K562 (cell line): ENCODE measurements around the gene SUSD3.

Experiments used
- BACH1 ChIP-seq: fragments of 200-800 bp; sonication (Bioruptor generic); IDR thresholded peaks from 2 replicates; pipeline ENCODE4 v1.6.1; 2016; ENCODE audit warnings: missing genetic modification characterization, missing compliant biosample characterization
- CREB1 ChIP-seq, 2 experiments: sonication (generic) in 1 of 2; formaldehyde crosslinking in 1 of 2; IDR thresholded peaks; 2 replicates each; pipeline versions ENCODE4 v1.6.1 to v1.8.0; 2012 to 2022; ENCODE audit warnings: inconsistent platforms in 1 of 2, mild to moderate bottlenecking in 1 of 2, missing genetic modification reagents in 1 of 2, moderate library complexity in 1 of 2
- CTCF ChIP-seq, 3 experiments: IDR thresholded peaks in 2 of 3; conservative IDR thresholded peaks in 1 of 3; 2 replicates each; pipeline ENCODE4 v1.5.1; 2011 to 2012; ENCODE audit warnings: low read length in 3 of 3, mild to moderate bottlenecking in 3 of 3, control low read depth in 2 of 3, improper control_type of control experiment in 1 of 3, inconsistent platforms in 1 of 3, low read depth in 1 of 3, mixed read lengths in 1 of 3, moderate library complexity in 1 of 3; ENCODE audit not compliant: insufficient read depth in 2 of 3
- DDX20 ChIP-seq: fragments of 450-650 bp; IDR thresholded peaks from 2 replicates; pipeline ENCODE4 v1.6.1; 2016; ENCODE audit warnings: missing genetic modification characterization, low read depth, mild to moderate bottlenecking, missing compliant biosample characterization, moderate library complexity
- E2F5 ChIP-seq: sonication (generic); formaldehyde crosslinking; IDR thresholded peaks from 2 replicates; pipeline ENCODE4 v1.8.0; 2022; ENCODE audit warnings: mild to moderate bottlenecking, missing genetic modification reagents
- HIVEP1 ChIP-seq: fragments of 250-450 bp; sonication (Bioruptor Pico); IDR thresholded peaks from 2 replicates; pipeline ENCODE4 v1.4.0; 2020; ENCODE audit warnings: mild to moderate bottlenecking
- HMGXB4 ChIP-seq: sonication (generic); formaldehyde crosslinking; IDR thresholded peaks from 2 replicates; pipeline ENCODE4 v1.8.1; 2023; ENCODE audit warnings: mild to moderate bottlenecking, missing genetic modification reagents
- MCM5 ChIP-seq: fragments of 450-650 bp; IDR thresholded peaks from 2 replicates; pipeline ENCODE4 v1.6.1; 2016; ENCODE audit warnings: low read depth
- NFYB ChIP-seq: IDR thresholded peaks from 2 replicates; pipeline ENCODE4 v1.6.1; 2011; ENCODE audit warnings: mild to moderate bottlenecking, moderate library complexity; ENCODE audit not compliant: insufficient read length; ENCODE audit errors: extremely low read depth
- PKNOX1 ChIP-seq: fragments of 450-650 bp; IDR thresholded peaks from 2 replicates; pipeline ENCODE4 v1.6.1; 2016
- SMAD3 ChIP-seq: fragments of 450-650 bp; formaldehyde crosslinking; conservative IDR thresholded peaks from 2 replicates; pipeline ENCODE4 v1.4.0; 2020; ENCODE audit warnings: mild to moderate bottlenecking
- SRSF3 ChIP-seq: fragments of 200-400 bp; formaldehyde crosslinking; IDR thresholded peaks from 2 replicates; pipeline ENCODE4 v1.6.1; 2016; ENCODE audit warnings: mild to moderate bottlenecking, low read length, moderate library complexity; ENCODE audit not compliant: insufficient read depth
- TRIM25 ChIP-seq: fragments of 450-650 bp; IDR thresholded peaks from 2 replicates; pipeline ENCODE4 v1.7.0; 2016; ENCODE audit warnings: borderline replicate concordance
- ZNF253 ChIP-seq: fragments of 250-450 bp; sonication (Bioruptor Pico); conservative IDR thresholded peaks from 2 replicates; pipeline ENCODE4 v1.6.1; 2021; ENCODE audit warnings: mild to moderate bottlenecking

GRCh38 chr9:93040409-93040808 lies 18.1 kb upstream of the SUSD3 start:
- TF ChIP-seq CTCF (IDR thresholded peaks at IDR 0.05 in 2 of 3, conservative IDR thresholded peaks at IDR 0.05 in 1 of 3; ENCODE audit: insufficient read depth in 2 of 3, low read depth in 1 of 3, low read length in 3 of 3) (no peak), NFYB (no peak), PKNOX1 (no peak), TRIM25 (no peak), SMAD3 (no peak), SRSF3 (no peak), BACH1 (tag) (no peak), MCM5 (no peak), HIVEP1 (no peak), ZNF253 (no peak), DDX20 (tag) (no peak), CREB1 (IDR thresholded peaks at IDR 0.05) (no peak), CREB1 (CRISPR knock-in tag; IDR thresholded peaks at IDR 0.05) (no peak), E2F5 (CRISPR knock-in tag) (no peak), HMGXB4 (no peak)
